Hematopoietic multipotent progenitor cell treated with erythropoietin and hydrocortisone succinate and interleukin-3 and kit ligand, for 6 days (in vitro differentiated cells): ENCODE data around the gene PKMYT1.
"Not testable (repeated sequence)": the region's sequence is repeated elsewhere in the genome, so short reads cannot be mapped to it uniquely, and the experiment has no call there.

ENCODE experiments used
- DNase-seq: peaks from one replicate; pipeline ENCODE4 v3.0.0-alpha.2; 2015

Gene PKMYT1

GRCh38 chr16:2955779-2956578 lies 24.3 kb downstream of the PKMYT1 start:
- no peak for DNase-seq

GRCh38 chr16:2955438-2955778 lies 24.8 kb downstream of the PKMYT1 start:
- no peak for DNase-seq

- no peak for DNase-seq
Observed at GRCh38 chr16:2954656-2955381, 25.4 kb downstream of the PKMYT1 start.

GRCh38 chr16:2953706-2954627 lies 26.3 kb downstream of the PKMYT1 start:
- DNase-seq, result no peak

GRCh38 chr16:2952679-2953078 lies 27.6 kb downstream of the PKMYT1 start:
- no peak for DNase-seq

GRCh38 chr16:2950773-2951172 lies 29.5 kb downstream of the PKMYT1 start:
- no peak for DNase-seq

GRCh38 chr16:2950353-2950724 lies 29.9 kb downstream of the PKMYT1 start:
- no peak for DNase-seq

- DNase-seq, result no peak
Observed at GRCh38 chr16:2949705-2950352, 30.4 kb downstream of the PKMYT1 start.

GRCh38 chr16:2948807-2949704 lies 31.2 kb downstream of the PKMYT1 start:
- DNase-seq, result no peak

GRCh38 chr16:2946649-2947048 lies 33.6 kb downstream of the PKMYT1 start:
- no peak for DNase-seq

GRCh38 chr16:2943716-2944115 lies 36.5 kb downstream of the PKMYT1 start:
- not testable (repeated sequence) for DNase-seq

- DNase-seq, result no peak
Observed at GRCh38 chr16:2942045-2942444, 38.2 kb downstream of the PKMYT1 start.

- no peak for DNase-seq
Observed at GRCh38 chr16:2939968-2940367, 40.3 kb downstream of the PKMYT1 start.

- DNase-seq, result no peak
Observed at GRCh38 chr16:2938206-2938605, 42.0 kb downstream of the PKMYT1 start.

- DNase-seq, result no peak
Observed at GRCh38 chr16:2937170-2937569, 43.1 kb downstream of the PKMYT1 start.

- DNase-seq, result no peak
Observed at GRCh38 chr16:2936436-2937011, 43.7 kb downstream of the PKMYT1 start.

GRCh38 chr16:2934450-2934849 lies 45.8 kb downstream of the PKMYT1 start:
- DNase-seq, result no peak

GRCh38 chr16:2933701-2934100 lies 46.5 kb downstream of the PKMYT1 start:
- no peak for DNase-seq

GRCh38 chr16:2933136-2933535 lies 47.1 kb downstream of the PKMYT1 start:
- DNase-seq, result no peak

GRCh38 chr16:2931231-2931914 lies 48.9 kb downstream of the PKMYT1 start:
- DNase-seq, result not testable (repeated sequence)

GRCh38 chr16:2930236-2930635 lies 50.0 kb downstream of the PKMYT1 start:
- DNase-seq, result no peak
